ENCODE results near the gene IFTAP.
"Not testable (repeated sequence)": the region's sequence is repeated elsewhere in the genome, so short reads cannot be mapped to it uniquely, and the experiment has no call there.

Gene IFTAP

GRCh38 chr11:36638556-36638955 is 44.3 kb downstream of the IFTAP start:
- DNase-seq (ENCODE audit: low read depth in 2 of 2) = no peak

GRCh38 chr11:36657610-36658267 is 63.4 kb downstream of the IFTAP start:
- DNase-seq (ENCODE audit: low read depth in 2 of 2) = no peak

- not testable (repeated sequence) for DNase-seq (ENCODE audit: low read depth in 2 of 2)
Measured at GRCh38 chr11:36661359-36661758, 67.1 kb downstream of the IFTAP start.

- no peak for DNase-seq (ENCODE audit: low read depth in 2 of 2)
Measured at GRCh38 chr11:36672815-36673450, 78.6 kb downstream of the IFTAP start.

- not testable (repeated sequence) for DNase-seq (ENCODE audit: low read depth in 2 of 2)
Measured at GRCh38 chr11:36679547-36679946, 85.2 kb downstream of the IFTAP start.

GRCh38 chr11:36683818-36684217 is 89.5 kb downstream of the IFTAP start:
- DNase-seq (ENCODE audit: low read depth in 2 of 2) = no peak

GRCh38 chr11:36684840-36685801 is 90.8 kb downstream of the IFTAP start:
- peak; percentile 9 to 24 for DNase-seq (ENCODE audit: low read depth in 2 of 2)

- DNase-seq (ENCODE audit: low read depth in 2 of 2) = no peak
Measured at GRCh38 chr11:36688132-36688531, 93.8 kb downstream of the IFTAP start.

- DNase-seq (ENCODE audit: low read depth in 2 of 2) = no peak
Measured at GRCh38 chr11:36688571-36689291, 94.4 kb downstream of the IFTAP start.

GRCh38 chr11:36689442-36689841 is 95.1 kb downstream of the IFTAP start:
- DNase-seq (ENCODE audit: low read depth in 2 of 2) = no peak

GRCh38 chr11:36692704-36693103 is 98.4 kb downstream of the IFTAP start:
- DNase-seq (ENCODE audit: low read depth in 2 of 2) = no peak

- DNase-seq (ENCODE audit: low read depth in 2 of 2) = no peak
Measured at GRCh38 chr11:36693139-36693843, 99.0 kb downstream of the IFTAP start.

- no peak for DNase-seq (ENCODE audit: low read depth in 2 of 2)
Measured at GRCh38 chr11:36695111-36695510, 100.8 kb downstream of the IFTAP start.

- DNase-seq (ENCODE audit: low read depth in 2 of 2) = no peak
Measured at GRCh38 chr11:36695571-36695970, 101.3 kb downstream of the IFTAP start.

- DNase-seq (ENCODE audit: low read depth in 2 of 2) = no peak
Measured at GRCh38 chr11:36696550-36696949, 102.2 kb downstream of the IFTAP start.

- DNase-seq (ENCODE audit: low read depth in 2 of 2) = no peak
Measured at GRCh38 chr11:36699271-36699670, 105.0 kb downstream of the IFTAP start.

GRCh38 chr11:36700246-36700645 is 105.9 kb downstream of the IFTAP start:
- DNase-seq (ENCODE audit: low read depth in 2 of 2) = no peak

- no peak for DNase-seq (ENCODE audit: low read depth in 2 of 2)
Measured at GRCh38 chr11:36702330-36703054, 108.2 kb downstream of the IFTAP start.

GRCh38 chr11:36703055-36703404 is 108.7 kb downstream of the IFTAP start:
- DNase-seq (ENCODE audit: low read depth in 2 of 2) = no peak

Data from stimulated activated CD8-positive, alpha-beta memory T cell treated with anti-CD3 and anti-CD28 coated beads, Interleukin-15, amount 100 ng/mL, for 48 hours (primary cell).